HK-2 (cell line): ENCODE results near the gene GPR68.
"Not testable (repeated sequence)": the region's sequence is repeated elsewhere in the genome, so short reads cannot be mapped to it uniquely, and the experiment has no call there.

Experiments used
- DNase-seq: peaks from one replicate; pipeline ENCODE4 v3.0.0-alpha.2; 2018; ENCODE audit not compliant: unreplicated experiment

The GPR68 gene

GRCh38 chr14:91253795-91254323 is 9.4 kb upstream of the GPR68 start:
- DNase-seq: no peak

- DNase-seq: peak; percentile 21
Observed at GRCh38 chr14:91252871-91253794, 8.6 kb upstream of the GPR68 start.

GRCh38 chr14:91250912-91251311 is 6.4 kb upstream of the GPR68 start:
- DNase-seq: no peak

- peak; percentile 82 for DNase-seq
Observed at GRCh38 chr14:91249841-91250616, 5.5 kb upstream of the GPR68 start.

GRCh38 chr14:91246051-91246852 is 1.7 kb upstream of the GPR68 start:
- no peak for DNase-seq

GRCh38 chr14:91245616-91246015 is 1.1 kb upstream of the GPR68 start:
- not testable (repeated sequence) for DNase-seq

GRCh38 chr14:91245029-91245428 is 525 bp upstream of the GPR68 start:
- DNase-seq: no peak

- no peak for DNase-seq
Observed at GRCh38 chr14:91243074-91243471, 1.4 kb downstream of the GPR68 start.

- no peak for DNase-seq
Observed at GRCh38 chr14:91242635-91243034, 1.9 kb downstream of the GPR68 start.

GRCh38 chr14:91241863-91242262 is 2.6 kb downstream of the GPR68 start:
- no peak for DNase-seq

GRCh38 chr14:91238661-91239060 is 5.8 kb downstream of the GPR68 start:
- DNase-seq: no peak

GRCh38 chr14:91238085-91238484 is 6.4 kb downstream of the GPR68 start:
- no peak for DNase-seq

GRCh38 chr14:91237219-91237618 is 7.3 kb downstream of the GPR68 start:
- peak; percentile 18 for DNase-seq

- DNase-seq: no peak
Observed at GRCh38 chr14:91235841-91236240, 8.7 kb downstream of the GPR68 start.

GRCh38 chr14:91234791-91235114 is 9.8 kb downstream of the GPR68 start:
- DNase-seq: no peak

- DNase-seq: no peak
Observed at GRCh38 chr14:91233936-91234790, 10.3 kb downstream of the GPR68 start.

GRCh38 chr14:91232603-91233002 is 11.9 kb downstream of the GPR68 start:
- DNase-seq: no peak

- no peak for DNase-seq
Observed at GRCh38 chr14:91232052-91232451, 12.5 kb downstream of the GPR68 start.

- DNase-seq: no peak
Observed at GRCh38 chr14:91231446-91231845, 13.1 kb downstream of the GPR68 start.

GRCh38 chr14:91230397-91231035 is 14.0 kb downstream of the GPR68 start:
- no peak for DNase-seq
